HEK293 (cell line): ENCODE data around the gene DLX2.

Experiments used
- EGR2 ChIP-seq: fragments of 450-650 bp; formaldehyde crosslinking; IDR thresholded peaks from 2 replicates; pipeline ENCODE4 v1.5.1; 2016; ENCODE audit warnings: low read depth, missing biosample characterization, missing genetic modification characterization
- FEZF1 ChIP-seq: fragments of 450-650 bp; formaldehyde crosslinking; IDR thresholded peaks from 2 replicates; pipeline ENCODE4 v1.5.1; 2016; ENCODE audit warnings: missing biosample characterization, missing genetic modification characterization
- MYNN ChIP-seq: fragments of 450-650 bp; formaldehyde crosslinking; IDR thresholded peaks from 2 replicates; pipeline ENCODE4 v1.5.1; 2016; ENCODE audit warnings: missing biosample characterization, missing genetic modification characterization, borderline replicate concordance
- OSR2 ChIP-seq: fragments of 450-650 bp; formaldehyde crosslinking; IDR thresholded peaks from 2 replicates; pipeline ENCODE4 v1.5.1; 2016; ENCODE audit warnings: missing biosample characterization, missing genetic modification characterization
- PRDM1 ChIP-seq: fragments of 450-650 bp; formaldehyde crosslinking; IDR thresholded peaks from 2 replicates; pipeline ENCODE4; 2016; ENCODE audit warnings: missing biosample characterization, missing genetic modification characterization
- SP7 ChIP-seq: fragments of 450-650 bp; formaldehyde crosslinking; IDR thresholded peaks from 2 replicates; pipeline ENCODE4 v1.5.1; 2016; ENCODE audit warnings: missing biosample characterization, missing genetic modification characterization
- TRIM28 ChIP-seq: IDR thresholded peaks from 2 replicates; pipeline ENCODE4 v1.6.1; 2011; ENCODE audit warnings: low read length, control low read depth, borderline replicate concordance
- ZBTB10 ChIP-seq: fragments of 450-650 bp; formaldehyde crosslinking; IDR thresholded peaks from 2 replicates; pipeline ENCODE4 v1.5.1; 2016; ENCODE audit warnings: missing biosample characterization, missing genetic modification characterization
- ZFP37 ChIP-seq: fragments of 450-650 bp; formaldehyde crosslinking; IDR thresholded peaks from 2 replicates; pipeline ENCODE4 v1.5.1; 2016; ENCODE audit warnings: missing biosample characterization, missing genetic modification characterization
- ZNF140 ChIP-seq: fragments of 450-650 bp; formaldehyde crosslinking; IDR thresholded peaks from 2 replicates; pipeline ENCODE4 v1.5.1; 2016; ENCODE audit warnings: missing biosample characterization, missing genetic modification characterization
- ZNF239 ChIP-seq: fragments of 450-650 bp; formaldehyde crosslinking; IDR thresholded peaks from 2 replicates; pipeline ENCODE4 v1.5.1; 2016; ENCODE audit warnings: missing biosample characterization, missing genetic modification characterization
- ZNF549 ChIP-seq: fragments of 450-650 bp; IDR thresholded peaks from 2 replicates; pipeline ENCODE4 v1.5.1; 2018; ENCODE audit warnings: missing biosample characterization, missing genetic modification characterization, mild to moderate bottlenecking, inconsistent platforms, moderate library complexity
- ZNF571 ChIP-seq: fragments of 450-650 bp; formaldehyde crosslinking; IDR thresholded peaks from 2 replicates; pipeline ENCODE4 v1.5.0; 2017; ENCODE audit warnings: missing biosample characterization, missing genetic modification characterization
- ZNF621 ChIP-seq: fragments of 450-650 bp; formaldehyde crosslinking; IDR thresholded peaks from 2 replicates; pipeline ENCODE4 v1.5.1; 2017; ENCODE audit warnings: missing biosample characterization, missing genetic modification characterization
- ZNF623 ChIP-seq: fragments of 450-650 bp; formaldehyde crosslinking; IDR thresholded peaks from 2 replicates; pipeline ENCODE4 v1.5.1; 2016; ENCODE audit warnings: missing biosample characterization, missing genetic modification characterization
- TF ChIP-seq, protein P1 (sequence below): fragments of 450-650 bp; formaldehyde crosslinking; IDR thresholded peaks from 2 replicates; pipeline ENCODE4 v1.5.1; 2016; ENCODE audit warnings: missing biosample characterization, missing genetic modification characterization, low read depth
- TF ChIP-seq, protein P2 (sequence below): fragments of 450-650 bp; formaldehyde crosslinking; IDR thresholded peaks from 2 replicates; pipeline ENCODE4 v1.5.1; 2016; ENCODE audit warnings: missing biosample characterization, missing genetic modification characterization, borderline replicate concordance
- TF ChIP-seq, protein P3 (sequence below): fragments of 450-650 bp; formaldehyde crosslinking; IDR thresholded peaks from 2 replicates; pipeline ENCODE4 v1.5.1; 2016; ENCODE audit warnings: missing biosample characterization, missing genetic modification characterization
- TF ChIP-seq, protein P4 (sequence below): fragments of 450-650 bp; formaldehyde crosslinking; IDR thresholded peaks from 2 replicates; pipeline ENCODE4 v1.5.1; 2017; ENCODE audit warnings: missing biosample characterization, missing genetic modification characterization
- TF ChIP-seq, protein P5 (sequence below): fragments of 450-650 bp; formaldehyde crosslinking; IDR thresholded peaks from 2 replicates; pipeline ENCODE4 v1.5.0; 2017; ENCODE audit warnings: missing biosample characterization, missing genetic modification characterization, borderline replicate concordance
- TF ChIP-seq, protein P6 (sequence below): fragments of 450-650 bp; formaldehyde crosslinking; IDR thresholded peaks from 2 replicates; pipeline ENCODE4 v1.5.1; 2016; ENCODE audit warnings: missing biosample characterization, missing genetic modification characterization

Gene DLX2

DNA sequence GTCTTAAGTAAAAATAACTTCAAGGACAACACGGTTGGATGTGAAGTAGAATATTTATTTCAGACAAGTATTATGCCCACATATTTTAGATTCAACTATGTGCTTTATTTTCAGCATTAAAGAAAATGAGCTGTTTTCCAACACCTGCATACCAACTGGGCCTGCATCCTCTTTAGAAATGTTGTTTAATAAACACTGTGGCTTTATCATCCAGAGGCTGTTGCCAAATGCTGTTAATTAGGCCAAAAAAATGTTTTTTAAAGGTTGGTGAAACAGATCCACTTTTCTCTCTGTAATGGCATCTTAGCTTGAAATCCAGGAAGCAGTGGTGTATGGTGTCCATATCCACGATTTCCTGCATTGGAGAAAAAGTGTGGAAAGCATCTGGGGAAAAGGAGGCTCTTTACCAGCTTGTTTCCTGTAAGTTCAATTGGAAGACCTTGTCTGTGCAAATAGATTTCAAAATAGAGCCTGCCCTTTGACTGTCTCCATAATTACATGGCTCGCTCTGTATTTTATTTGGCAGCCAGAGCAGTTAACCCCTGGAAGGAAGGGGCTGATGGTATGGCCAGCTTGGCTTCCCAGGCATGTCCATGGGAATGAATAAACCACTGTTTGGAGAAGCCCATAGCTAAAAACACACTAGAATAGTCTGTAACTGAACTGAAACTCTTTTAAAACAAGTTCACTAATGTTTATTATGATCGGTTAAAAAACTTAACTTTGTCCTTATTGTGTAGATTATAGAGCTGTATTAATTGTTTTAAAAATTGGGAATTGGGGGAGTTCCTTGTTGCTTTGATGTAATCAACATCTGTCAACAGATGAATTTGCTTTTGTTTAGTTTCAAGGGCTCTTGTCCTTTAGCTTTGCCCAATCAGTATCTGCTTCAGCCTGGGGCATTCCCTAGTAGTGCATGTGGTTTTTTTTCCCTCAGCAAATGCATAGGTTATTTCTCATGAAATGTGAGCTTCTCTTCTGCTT is 50.4 kb downstream of the DLX2 start (continued):
- TF ChIP-seq PRDM1 (tag by site-specific recombination) = no peak
- no peak for TF ChIP-seq ZNF140
- TF ChIP-seq TRIM28 = peak; percentile 44; the same call in 1 of the 2 replicates
- TF ChIP-seq OSR2 (tag by site-specific recombination) = peak; percentile 32; the same call in 1 of the 2 replicates
- no peak for TF ChIP-seq ZNF571 (tag by site-specific recombination)
- TF ChIP-seq, protein P1, sequence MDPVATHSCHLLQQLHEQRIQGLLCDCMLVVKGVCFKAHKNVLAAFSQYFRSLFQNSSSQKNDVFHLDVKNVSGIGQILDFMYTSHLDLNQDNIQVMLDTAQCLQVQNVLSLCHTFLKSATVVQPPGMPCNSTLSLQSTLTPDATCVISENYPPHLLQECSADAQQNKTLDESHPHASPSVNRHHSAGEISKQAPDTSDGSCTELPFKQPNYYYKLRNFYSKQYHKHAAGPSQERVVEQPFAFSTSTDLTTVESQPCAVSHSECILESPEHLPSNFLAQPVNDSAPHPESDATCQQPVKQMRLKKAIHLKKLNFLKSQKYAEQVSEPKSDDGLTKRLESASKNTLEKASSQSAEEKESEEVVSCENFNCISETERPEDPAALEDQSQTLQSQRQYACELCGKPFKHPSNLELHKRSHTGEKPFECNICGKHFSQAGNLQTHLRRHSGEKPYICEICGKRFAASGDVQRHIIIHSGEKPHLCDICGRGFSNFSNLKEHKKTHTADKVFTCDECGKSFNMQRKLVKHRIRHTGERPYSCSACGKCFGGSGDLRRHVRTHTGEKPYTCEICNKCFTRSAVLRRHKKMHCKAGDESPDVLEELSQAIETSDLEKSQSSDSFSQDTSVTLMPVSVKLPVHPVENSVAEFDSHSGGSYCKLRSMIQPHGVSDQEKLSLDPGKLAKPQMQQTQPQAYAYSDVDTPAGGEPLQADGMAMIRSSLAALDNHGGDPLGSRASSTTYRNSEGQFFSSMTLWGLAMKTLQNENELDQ (tag by site-specific recombination) = no peak
- TF ChIP-seq MYNN (tag by site-specific recombination) = no peak
- peak; percentile 64 for TF ChIP-seq FEZF1 (tag by site-specific recombination)
- no peak for TF ChIP-seq ZNF239 (tag by site-specific recombination)
- no peak for TF ChIP-seq ZNF549
- TF ChIP-seq ZFP37 (tag by site-specific recombination) = no peak
- TF ChIP-seq ZNF621 (tag by site-specific recombination) = no peak
- TF ChIP-seq SP7 (tag by site-specific recombination) = peak; percentile 70
- TF ChIP-seq, protein P2, sequence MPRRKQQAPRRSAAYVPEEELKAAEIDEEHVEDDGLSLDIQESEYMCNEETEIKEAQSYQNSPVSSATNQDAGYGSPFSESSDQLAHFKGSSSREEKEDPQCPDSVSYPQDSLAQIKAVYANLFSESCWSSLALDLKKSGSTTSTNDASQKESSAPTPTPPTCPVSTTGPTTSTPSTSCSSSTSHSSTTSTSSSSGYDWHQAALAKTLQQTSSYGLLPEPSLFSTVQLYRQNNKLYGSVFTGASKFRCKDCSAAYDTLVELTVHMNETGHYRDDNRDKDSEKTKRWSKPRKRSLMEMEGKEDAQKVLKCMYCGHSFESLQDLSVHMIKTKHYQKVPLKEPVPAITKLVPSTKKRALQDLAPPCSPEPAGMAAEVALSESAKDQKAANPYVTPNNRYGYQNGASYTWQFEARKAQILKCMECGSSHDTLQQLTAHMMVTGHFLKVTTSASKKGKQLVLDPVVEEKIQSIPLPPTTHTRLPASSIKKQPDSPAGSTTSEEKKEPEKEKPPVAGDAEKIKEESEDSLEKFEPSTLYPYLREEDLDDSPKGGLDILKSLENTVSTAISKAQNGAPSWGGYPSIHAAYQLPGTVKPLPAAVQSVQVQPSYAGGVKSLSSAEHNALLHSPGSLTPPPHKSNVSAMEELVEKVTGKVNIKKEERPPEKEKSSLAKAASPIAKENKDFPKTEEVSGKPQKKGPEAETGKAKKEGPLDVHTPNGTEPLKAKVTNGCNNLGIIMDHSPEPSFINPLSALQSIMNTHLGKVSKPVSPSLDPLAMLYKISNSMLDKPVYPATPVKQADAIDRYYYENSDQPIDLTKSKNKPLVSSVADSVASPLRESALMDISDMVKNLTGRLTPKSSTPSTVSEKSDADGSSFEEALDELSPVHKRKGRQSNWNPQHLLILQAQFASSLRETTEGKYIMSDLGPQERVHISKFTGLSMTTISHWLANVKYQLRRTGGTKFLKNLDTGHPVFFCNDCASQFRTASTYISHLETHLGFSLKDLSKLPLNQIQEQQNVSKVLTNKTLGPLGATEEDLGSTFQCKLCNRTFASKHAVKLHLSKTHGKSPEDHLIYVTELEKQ (tag by site-specific recombination) = no peak
- TF ChIP-seq, protein P3, sequence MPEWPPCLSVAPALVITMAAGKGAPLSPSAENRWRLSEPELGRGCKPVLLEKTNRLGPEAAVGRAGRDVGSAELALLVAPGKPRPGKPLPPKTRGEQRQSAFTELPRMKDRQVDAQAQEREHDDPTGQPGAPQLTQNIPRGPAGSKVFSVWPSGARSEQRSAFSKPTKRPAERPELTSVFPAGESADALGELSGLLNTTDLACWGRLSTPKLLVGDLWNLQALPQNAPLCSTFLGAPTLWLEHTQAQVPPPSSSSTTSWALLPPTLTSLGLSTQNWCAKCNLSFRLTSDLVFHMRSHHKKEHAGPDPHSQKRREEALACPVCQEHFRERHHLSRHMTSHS = no peak
- TF ChIP-seq ZBTB10 (tag by site-specific recombination) = no peak
- TF ChIP-seq, protein P4, sequence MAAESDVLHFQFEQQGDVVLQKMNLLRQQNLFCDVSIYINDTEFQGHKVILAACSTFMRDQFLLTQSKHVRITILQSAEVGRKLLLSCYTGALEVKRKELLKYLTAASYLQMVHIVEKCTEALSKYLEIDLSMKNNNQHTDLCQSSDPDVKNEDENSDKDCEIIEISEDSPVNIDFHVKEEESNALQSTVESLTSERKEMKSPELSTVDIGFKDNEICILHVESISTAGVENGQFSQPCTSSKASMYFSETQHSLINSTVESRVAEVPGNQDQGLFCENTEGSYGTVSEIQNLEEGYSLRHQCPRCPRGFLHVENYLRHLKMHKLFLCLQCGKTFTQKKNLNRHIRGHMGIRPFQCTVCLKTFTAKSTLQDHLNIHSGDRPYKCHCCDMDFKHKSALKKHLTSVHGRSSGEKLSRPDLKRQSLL = peak; percentile 64; the same call in 1 of the 2 replicates
- TF ChIP-seq, protein P5, sequence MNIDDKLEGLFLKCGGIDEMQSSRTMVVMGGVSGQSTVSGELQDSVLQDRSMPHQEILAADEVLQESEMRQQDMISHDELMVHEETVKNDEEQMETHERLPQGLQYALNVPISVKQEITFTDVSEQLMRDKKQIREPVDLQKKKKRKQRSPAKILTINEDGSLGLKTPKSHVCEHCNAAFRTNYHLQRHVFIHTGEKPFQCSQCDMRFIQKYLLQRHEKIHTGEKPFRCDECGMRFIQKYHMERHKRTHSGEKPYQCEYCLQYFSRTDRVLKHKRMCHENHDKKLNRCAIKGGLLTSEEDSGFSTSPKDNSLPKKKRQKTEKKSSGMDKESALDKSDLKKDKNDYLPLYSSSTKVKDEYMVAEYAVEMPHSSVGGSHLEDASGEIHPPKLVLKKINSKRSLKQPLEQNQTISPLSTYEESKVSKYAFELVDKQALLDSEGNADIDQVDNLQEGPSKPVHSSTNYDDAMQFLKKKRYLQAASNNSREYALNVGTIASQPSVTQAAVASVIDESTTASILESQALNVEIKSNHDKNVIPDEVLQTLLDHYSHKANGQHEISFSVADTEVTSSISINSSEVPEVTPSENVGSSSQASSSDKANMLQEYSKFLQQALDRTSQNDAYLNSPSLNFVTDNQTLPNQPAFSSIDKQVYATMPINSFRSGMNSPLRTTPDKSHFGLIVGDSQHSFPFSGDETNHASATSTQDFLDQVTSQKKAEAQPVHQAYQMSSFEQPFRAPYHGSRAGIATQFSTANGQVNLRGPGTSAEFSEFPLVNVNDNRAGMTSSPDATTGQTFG (tag by site-specific recombination) = no peak
- TF ChIP-seq, protein P6, sequence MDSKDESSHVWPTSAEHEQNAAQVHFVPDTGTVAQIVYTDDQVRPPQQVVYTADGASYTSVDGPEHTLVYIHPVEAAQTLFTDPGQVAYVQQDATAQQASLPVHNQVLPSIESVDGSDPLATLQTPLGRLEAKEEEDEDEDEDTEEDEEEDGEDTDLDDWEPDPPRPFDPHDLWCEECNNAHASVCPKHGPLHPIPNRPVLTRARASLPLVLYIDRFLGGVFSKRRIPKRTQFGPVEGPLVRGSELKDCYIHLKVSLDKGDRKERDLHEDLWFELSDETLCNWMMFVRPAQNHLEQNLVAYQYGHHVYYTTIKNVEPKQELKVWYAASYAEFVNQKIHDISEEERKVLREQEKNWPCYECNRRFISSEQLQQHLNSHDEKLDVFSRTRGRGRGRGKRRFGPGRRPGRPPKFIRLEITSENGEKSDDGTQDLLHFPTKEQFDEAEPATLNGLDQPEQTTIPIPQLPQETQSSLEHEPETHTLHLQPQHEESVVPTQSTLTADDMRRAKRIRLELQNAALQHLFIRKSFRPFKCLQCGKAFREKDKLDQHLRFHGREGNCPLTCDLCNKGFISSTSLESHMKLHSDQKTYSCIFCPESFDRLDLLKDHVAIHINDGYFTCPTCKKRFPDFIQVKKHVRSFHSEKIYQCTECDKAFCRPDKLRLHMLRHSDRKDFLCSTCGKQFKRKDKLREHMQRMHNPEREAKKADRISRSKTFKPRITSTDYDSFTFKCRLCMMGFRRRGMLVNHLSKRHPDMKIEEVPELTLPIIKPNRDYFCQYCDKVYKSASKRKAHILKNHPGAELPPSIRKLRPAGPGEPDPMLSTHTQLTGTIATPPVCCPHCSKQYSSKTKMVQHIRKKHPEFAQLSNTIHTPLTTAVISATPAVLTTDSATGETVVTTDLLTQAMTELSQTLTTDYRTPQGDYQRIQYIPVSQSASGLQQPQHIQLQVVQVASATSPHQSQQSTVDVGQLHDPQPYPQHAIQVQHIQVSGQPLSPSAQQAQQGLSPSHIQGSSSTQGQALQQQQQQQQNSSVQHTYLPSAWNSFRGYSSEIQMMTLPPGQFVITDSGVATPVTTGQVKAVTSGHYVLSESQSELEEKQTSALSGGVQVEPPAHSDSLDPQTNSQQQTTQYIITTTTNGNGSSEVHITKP (tag by site-specific recombination) = peak; percentile 94
- TF ChIP-seq EGR2 (tag by site-specific recombination) = no peak
- TF ChIP-seq ZNF623 (tag by site-specific recombination) = no peak
